Mesothelial cell of epicardium (in vitro differentiated cells): ENCODE results near the gene GOLGA7B. TPM values are rescaled to one million over a fixed set of nuclear protein-coding genes. Genes with fewer than 3 reads are reported as not detected.
"Not testable (repeated sequence)": the region's sequence is repeated elsewhere in the genome, so short reads cannot be mapped to it uniquely, and the experiment has no call there.

Experiments
- DNase-seq, 2 experiments: peaks; one replicate each; pipeline ENCODE4 v3.0.0; 2021; ENCODE audit warnings: low spot score in 2 of 2; ENCODE audit not compliant: unreplicated experiment in 2 of 2
- H3K27ac Mint-ChIP-seq: 2 replicates; pipeline ENCODE4 v1.8.0; 2021; ENCODE audit warnings: mixed read lengths
- H3K27me3 Mint-ChIP-seq: 2 replicates; pipeline ENCODE4 v1.8.0; 2021; ENCODE audit warnings: low read depth, mixed read lengths
- H3K36me3 Mint-ChIP-seq: 2 replicates; pipeline ENCODE4 v1.8.0; 2021; ENCODE audit warnings: mixed read lengths
- H3K4me1 Mint-ChIP-seq: 2 replicates; pipeline ENCODE4 v1.8.0; 2021; ENCODE audit warnings: mixed read lengths
- H3K4me3 Mint-ChIP-seq: 2 replicates; pipeline ENCODE4 v1.8.0; 2021; ENCODE audit warnings: mild to moderate bottlenecking, moderate library complexity, mixed read lengths
- H3K9me3 Mint-ChIP-seq: 2 replicates; pipeline ENCODE4 v1.8.0; 2021; ENCODE audit warnings: mixed read lengths
- CTCF ChIP-seq: fragments of 200-600 bp; sonication (generic); IDR thresholded peaks from one replicate; pipeline ENCODE4 v1.5.0; 2021; ENCODE audit warnings: antibody characterized with exemption; ENCODE audit not compliant: unreplicated experiment
- total RNA-seq: library from RNA; stranded (reverse); gene quantifications from 3 replicates; pipeline ENCODE4 v1.2.1, GENCODE V29; 2021

The GOLGA7B gene
- total RNA-seq, 1 donor from 2014 or later, result 0.16 TPM

GRCh38 chr10:97831259-97831658 lies 18.4 kb upstream of the GOLGA7B start:
- Mint-ChIP-seq H3K27ac (no peak overlapping the region), H3K9me3 (no peaks in the 10 kb centered on the region), H3K4me1 (no peaks in the 10 kb centered on the region), H3K27me3 (peaks cover 80% of the 10 kb centered on the region), H3K4me3 (no peak overlapping the region), H3K36me3 (no peaks in the 10 kb centered on the region)
- TF ChIP-seq CTCF, result no peak
- no peak for DNase-seq

GRCh38 chr10:97836446-97836845 lies 13.2 kb upstream of the GOLGA7B start:
- H3K4me3 Mint-ChIP-seq, result no peak overlapping the region
- H3K27me3 Mint-ChIP-seq, result peaks cover 62% of the 10 kb centered on the region
- no peaks in the 10 kb centered on the region for H3K36me3 Mint-ChIP-seq
- H3K27ac Mint-ChIP-seq, result no peak overlapping the region
- H3K4me1 Mint-ChIP-seq, result no peaks in the 10 kb centered on the region
- TF ChIP-seq CTCF, result no peak
- DNase-seq, result no peak
- H3K9me3 Mint-ChIP-seq, result no peaks in the 10 kb centered on the region

GRCh38 chr10:97838091-97838490 lies 11.6 kb upstream of the GOLGA7B start:
- Mint-ChIP-seq H3K9me3 (no peaks in the 10 kb centered on the region), H3K4me3 (no peak overlapping the region), H3K27ac (no peak overlapping the region), H3K27me3 (peaks cover 49% of the 10 kb centered on the region), H3K4me1 (no peaks in the 10 kb centered on the region), H3K36me3 (no peaks in the 10 kb centered on the region)
- TF ChIP-seq CTCF, result no peak
- no peak for DNase-seq

GRCh38 chr10:97841166-97841565 lies 8.5 kb upstream of the GOLGA7B start:
- not testable (repeated sequence) for H3K4me3 Mint-ChIP-seq, H3K4me1 Mint-ChIP-seq, H3K9me3 Mint-ChIP-seq, H3K27ac Mint-ChIP-seq, DNase-seq, H3K36me3 Mint-ChIP-seq
- peaks cover 30% of the 10 kb centered on the region for H3K27me3 Mint-ChIP-seq

GRCh38 chr10:97842114-97842513 lies 7.5 kb upstream of the GOLGA7B start:
- H3K27ac Mint-ChIP-seq, H3K9me3 Mint-ChIP-seq: not testable (repeated sequence)
- H3K27me3 Mint-ChIP-seq, result peaks cover 22% of the 10 kb centered on the region

GRCh38 chr10:97842656-97843280 lies 6.9 kb upstream of the GOLGA7B start:
- Mint-ChIP-seq H3K4me3 (no peak overlapping the region), H3K9me3 (no peaks in the 10 kb centered on the region), H3K36me3 (no peaks in the 10 kb centered on the region), H3K27ac (no peak overlapping the region), H3K4me1 (no peaks in the 10 kb centered on the region), H3K27me3 (peaks cover 22% of the 10 kb centered on the region)
- DNase-seq, result no peak
- no peak for TF ChIP-seq CTCF

More at GRCh38 chr10:97842114-97842513, 7.5 kb upstream of the GOLGA7B start:
- H3K36me3 Mint-ChIP-seq, H3K4me3 Mint-ChIP-seq, DNase-seq, H3K4me1 Mint-ChIP-seq: not testable (repeated sequence)

GRCh38 chr10:97843281-97843671 lies 6.4 kb upstream of the GOLGA7B start:
- Mint-ChIP-seq H3K27ac (no peak overlapping the region), H3K4me3 (no peak overlapping the region), H3K27me3 (peaks cover 26% of the 10 kb centered on the region), H3K9me3 (no peaks in the 10 kb centered on the region), H3K4me1 (no peaks in the 10 kb centered on the region), H3K36me3 (no peaks in the 10 kb centered on the region)
- DNase-seq, result no peak
- TF ChIP-seq CTCF, result no peak

- not testable (repeated sequence) for H3K36me3 Mint-ChIP-seq, H3K27ac Mint-ChIP-seq, H3K4me3 Mint-ChIP-seq, H3K9me3 Mint-ChIP-seq, DNase-seq, H3K4me1 Mint-ChIP-seq
- peaks cover 28% of the 10 kb centered on the region for H3K27me3 Mint-ChIP-seq
Measured at GRCh38 chr10:97843972-97844371, 5.7 kb upstream of the GOLGA7B start.
